NCI-H1417 treated with DMSO at 0.1 percent for 48 hours (cell line): ENCODE results near the gene SCUBE3.

Experiments used
- DNase-seq: peaks from one replicate; lab custom pipeline; 2025; lab: John Stamatoyannopoulos, UW

The SCUBE3 gene

DNA sequence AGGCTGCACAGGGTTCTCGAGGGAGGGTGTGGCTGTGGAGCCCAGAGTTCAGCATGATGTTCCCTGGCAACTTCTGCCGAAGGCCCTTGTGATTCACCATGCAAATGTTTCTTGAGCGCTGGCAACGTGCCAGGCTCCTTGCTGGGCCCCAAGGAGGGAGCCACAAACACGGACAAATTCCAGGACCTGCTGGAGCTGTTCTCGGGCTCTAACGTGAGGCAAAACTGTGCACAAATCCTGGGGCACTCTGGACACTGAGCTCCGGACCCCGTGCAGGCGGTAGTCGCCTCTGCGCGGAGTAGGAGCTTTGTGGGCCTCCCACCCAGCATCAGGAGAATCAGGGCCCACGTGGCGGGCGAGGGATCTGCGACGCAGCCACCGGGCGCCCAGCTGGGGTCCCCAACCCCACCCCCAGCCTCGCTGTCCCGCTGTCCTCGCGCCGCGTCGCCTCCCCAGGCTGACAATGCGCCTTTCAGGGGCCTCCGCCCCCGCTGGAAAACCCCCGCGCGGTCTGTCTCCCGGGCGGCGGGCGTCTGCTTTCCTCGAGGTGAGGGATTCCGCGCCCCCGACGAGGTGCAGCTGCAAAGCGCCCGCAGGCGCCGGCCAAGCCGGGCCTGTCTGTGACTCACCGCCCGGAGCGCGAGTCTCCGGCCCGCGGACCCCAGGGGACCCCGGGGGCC, 31.7 kb upstream of the SCUBE3 start:
- DNase-seq: no peak

- DNase-seq: no peak
These were observed 30.5 kb upstream of the SCUBE3 start for GRCh38 chr6:35183281-35183680.

- DNase-seq: no peak
These were observed 29.8 kb upstream of the SCUBE3 start for GRCh38 chr6:35183935-35184334.

- DNase-seq: no peak
These were observed 29.0 kb upstream of the SCUBE3 start for GRCh38 chr6:35184580-35185301.

DNA sequence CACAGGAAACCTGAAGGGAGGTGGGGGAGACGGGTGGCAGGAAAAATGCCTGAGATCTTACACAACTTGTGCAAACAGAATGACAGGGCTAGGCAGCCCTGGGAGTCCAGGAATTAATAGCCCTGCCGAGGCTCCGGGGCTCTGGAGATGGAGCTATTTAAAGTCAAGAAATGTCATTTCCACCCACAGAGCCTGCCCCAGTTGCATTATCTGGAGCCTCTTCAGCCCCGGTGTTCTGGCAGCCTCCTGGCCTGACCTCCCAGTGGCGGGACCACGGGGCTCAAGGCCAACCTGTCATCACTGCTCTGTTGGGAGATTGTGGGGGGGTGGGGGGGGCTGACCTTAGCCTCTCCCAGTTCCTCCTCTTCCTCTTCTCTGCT, 28.5 kb upstream of the SCUBE3 start:
- no peak for DNase-seq

DNA sequence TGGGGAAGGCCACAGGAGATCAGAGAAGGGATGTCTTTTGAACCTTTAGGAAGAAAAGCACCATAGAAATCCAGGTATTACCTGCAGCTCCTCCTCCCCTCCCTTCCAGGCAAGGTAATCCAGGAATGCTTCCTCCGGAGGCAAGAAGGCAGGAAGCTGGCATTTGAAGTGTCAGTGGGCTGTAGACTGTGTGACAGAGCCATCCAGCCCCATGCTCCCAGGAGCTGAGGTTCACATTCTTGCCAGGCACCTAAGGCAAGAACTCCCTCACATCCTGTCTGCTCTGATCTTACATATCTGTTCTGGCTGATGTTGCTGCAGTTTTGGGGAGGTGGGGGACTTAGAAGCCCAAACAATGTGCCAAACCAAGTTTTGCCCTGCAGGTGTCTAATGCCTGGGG, 27.8 kb upstream of the SCUBE3 start:
- no peak for DNase-seq

GRCh38 chr6:35186571-35186970, 27.2 kb upstream of the SCUBE3 start:
- no peak for DNase-seq

DNA sequence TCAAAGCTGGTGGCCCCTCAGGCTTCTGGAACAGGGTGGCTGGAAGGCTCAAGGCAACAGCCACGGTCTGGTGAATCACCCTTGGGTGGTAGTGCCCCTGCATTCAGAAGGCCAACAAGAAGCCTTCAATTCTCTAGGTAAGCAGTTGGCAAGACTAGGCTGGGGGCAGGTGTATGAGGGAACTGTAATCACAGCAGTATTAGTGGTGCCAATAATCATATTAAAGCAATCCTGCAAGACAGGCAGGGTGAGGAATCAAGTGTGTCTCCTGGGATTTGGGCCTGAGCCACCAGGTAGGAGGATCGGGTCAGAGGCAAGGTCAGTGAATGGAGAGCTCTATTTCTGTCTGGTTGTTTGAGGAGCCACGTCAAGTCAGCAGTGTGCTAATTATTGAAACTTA, 24.9 kb upstream of the SCUBE3 start:
- no peak for DNase-seq

- DNase-seq: no peak
These were observed 23.4 kb upstream of the SCUBE3 start for GRCh38 chr6:35190306-35190705.

- no peak for DNase-seq
These were observed 21.9 kb upstream of the SCUBE3 start for GRCh38 chr6:35191889-35192288.

GRCh38 chr6:35192301-35192860, 21.4 kb upstream of the SCUBE3 start:
- no peak for DNase-seq

GRCh38 chr6:35194390-35194789, 19.4 kb upstream of the SCUBE3 start:
- no peak for DNase-seq

DNA sequence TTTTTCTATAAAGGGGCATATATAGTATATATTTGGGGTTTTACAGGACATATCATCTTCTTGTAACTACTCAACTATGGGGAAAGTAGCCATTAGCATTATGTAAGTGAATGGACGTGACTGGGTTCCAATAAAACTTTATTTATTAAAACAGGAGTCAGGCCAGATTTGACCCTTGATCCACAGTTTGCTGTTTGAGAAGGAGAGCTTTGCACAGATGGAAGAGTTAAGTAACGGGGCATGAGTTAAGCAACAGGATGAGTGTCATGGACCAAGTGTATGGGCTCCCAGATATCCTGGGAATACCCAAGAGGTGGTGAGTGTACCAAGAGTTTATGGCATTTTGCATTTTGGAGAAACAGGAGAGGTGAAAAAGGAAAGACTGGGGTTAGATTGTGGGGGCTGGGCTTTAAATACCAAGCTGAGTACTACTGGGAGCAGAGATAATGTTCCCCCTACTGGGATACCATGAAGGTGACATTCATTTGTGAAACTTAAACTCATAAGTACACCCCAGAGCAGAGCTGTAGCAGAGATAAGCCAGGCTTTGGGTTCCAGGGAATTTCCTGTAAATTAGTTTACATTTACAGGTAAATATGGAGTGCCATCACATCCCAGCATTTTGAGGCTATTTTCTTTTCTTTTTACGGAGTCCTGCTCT, 18.5 kb upstream of the SCUBE3 start:
- DNase-seq: no peak

GRCh38 chr6:35197196-35197595, 16.6 kb upstream of the SCUBE3 start:
- DNase-seq: no peak

GRCh38 chr6:35199866-35200265, 13.9 kb upstream of the SCUBE3 start:
- DNase-seq: no peak

GRCh38 chr6:35202066-35202546, 11.7 kb upstream of the SCUBE3 start:
- DNase-seq: no peak

DNA sequence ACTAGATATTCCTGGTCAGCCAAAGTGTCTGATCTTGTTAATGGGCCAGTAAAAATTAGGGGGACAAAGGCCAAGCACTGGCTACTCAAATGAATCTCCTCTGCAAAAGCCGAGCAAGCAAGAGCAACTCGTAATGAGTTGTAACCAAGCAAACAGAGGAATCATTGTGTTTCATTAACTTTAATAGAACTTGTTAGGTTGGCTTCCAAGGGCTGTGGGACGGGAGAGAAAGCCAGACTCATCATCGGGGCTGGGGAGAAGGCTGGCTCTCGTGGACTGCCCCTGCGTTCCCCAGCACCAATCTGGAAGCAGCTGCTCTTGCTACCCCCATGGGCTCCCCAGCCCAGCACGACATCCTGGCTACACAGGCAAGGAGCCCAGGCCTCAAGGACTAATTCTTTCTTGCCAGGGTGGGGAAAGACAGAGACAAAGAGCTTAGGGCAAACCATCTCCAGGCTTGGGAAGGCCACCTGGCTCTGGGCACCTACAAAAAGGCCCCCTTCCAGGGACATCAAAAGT, 10.5 kb upstream of the SCUBE3 start:
- DNase-seq: no peak

GRCh38 chr6:35203680-35204079, 10.1 kb upstream of the SCUBE3 start:
- DNase-seq: no peak

DNA sequence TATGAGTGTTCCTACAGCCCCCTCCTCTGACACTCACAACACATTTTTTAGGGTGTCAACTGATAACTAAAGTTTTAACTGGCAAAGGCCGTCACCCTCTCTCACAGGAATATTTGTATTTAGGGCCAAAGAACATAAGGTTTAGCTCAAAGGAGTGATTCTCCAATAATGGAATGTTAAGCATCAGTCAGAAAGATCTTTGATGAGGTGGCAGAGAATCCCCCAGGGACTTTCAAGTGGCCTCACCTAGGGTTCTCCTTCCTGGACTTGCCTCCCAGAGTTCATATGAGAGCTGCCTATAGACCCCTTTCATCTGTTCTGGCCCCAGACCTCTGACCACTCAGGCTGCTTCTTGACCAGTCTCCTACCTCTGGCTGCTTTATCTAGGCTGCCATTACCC, 7.4 kb upstream of the SCUBE3 start:
- DNase-seq: no peak

- DNase-seq: no peak
These were observed 5.3 kb upstream of the SCUBE3 start for GRCh38 chr6:35208419-35208818.

DNA sequence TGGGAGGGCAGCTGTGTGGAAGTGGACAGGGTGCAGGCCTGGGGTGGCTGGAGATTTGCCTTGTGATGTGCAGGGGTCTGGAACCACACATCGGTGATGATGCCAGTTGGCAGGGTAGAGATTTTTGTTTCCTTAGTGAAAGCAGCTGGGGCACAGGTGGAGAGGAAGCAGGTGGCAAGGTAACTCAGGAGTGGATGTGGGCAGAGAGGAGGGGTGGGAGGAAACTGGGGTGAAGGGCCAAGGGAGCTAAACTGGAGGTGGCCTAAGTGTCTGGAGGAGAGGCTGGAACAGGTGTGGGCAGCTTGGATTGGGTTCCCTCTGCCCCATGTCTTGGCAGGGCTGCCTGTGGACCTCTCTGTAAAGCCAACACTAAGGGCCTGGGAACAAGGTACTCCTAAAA, 4.7 kb upstream of the SCUBE3 start:
- DNase-seq: no peak

DNA sequence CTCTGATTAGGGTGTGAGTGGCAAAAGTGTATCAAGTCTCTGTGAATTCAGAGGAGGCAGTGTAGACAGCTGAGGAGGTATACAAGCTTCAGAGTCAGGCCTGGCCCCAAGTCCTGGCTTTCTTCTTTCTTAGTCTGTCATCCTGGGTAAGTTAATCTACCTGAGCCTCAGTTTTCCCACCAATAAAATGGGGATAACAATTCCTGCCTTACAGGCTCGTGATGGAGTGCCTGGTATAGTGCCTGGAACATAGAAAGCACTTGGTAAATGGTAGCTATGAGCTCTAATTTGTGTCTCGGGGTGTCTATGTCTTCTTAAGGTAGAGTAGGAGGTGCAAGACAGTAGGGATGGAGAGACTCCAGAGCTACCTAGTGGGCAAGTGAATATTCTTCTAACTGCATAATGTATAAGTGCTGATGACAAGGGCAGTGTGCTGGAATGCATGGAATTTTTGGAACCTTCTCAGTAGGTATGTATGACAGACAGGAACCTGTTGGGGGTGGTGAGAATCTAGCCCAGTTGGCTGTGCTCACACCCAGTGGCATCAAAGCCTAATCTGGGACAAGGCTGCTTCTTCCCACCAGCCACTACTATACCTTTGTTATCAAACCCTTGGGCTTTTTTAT, 4.0 kb upstream of the SCUBE3 start:
- no peak for DNase-seq
